Panc1 (cell line): ENCODE data around the gene CFAP77. TPM values are rescaled to one million over a fixed set of nuclear protein-coding genes. Genes with fewer than 3 reads are reported as not detected.
"Not testable (repeated sequence)": the region's sequence is repeated elsewhere in the genome, so short reads cannot be mapped to it uniquely, and the experiment has no call there.

Experiments used
- ATAC-seq: fragments of 200-7000 bp; cut with Tn5 transposase; 2 replicates; pipeline ENCODE4 v1.9.1; 2020; ENCODE audit warnings: mild to moderate bottlenecking, moderate library complexity
- BruUV-seq: library from RNA; stranded (reverse); fragments of 400-500 nt; replicated peaks from 2 replicates; lab custom pipeline; 2021; lab: Mats Ljungman, UMichigan
- CTCF ChIA-PET: fragments of 300-600 bp; sonication (Branson Sonifier 250); formaldehyde crosslinking; loops from one replicate; lab custom pipeline; 2022; ENCODE audit warnings: antibody characterized with exemption; lab: Charles Lee
- POLR2A ChIA-PET: fragments of 300-600 bp; sonication (Branson Sonifier 250); formaldehyde crosslinking; loops from one replicate; lab custom pipeline; 2022; ENCODE audit warnings: antibody characterized with exemption; lab: Charles Lee
- DNase-seq: peaks from one replicate; pipeline ENCODE4 v3.0.0-alpha.2; 2010; ENCODE audit warnings: low read depth, low spot score
- H3K27ac ChIP-seq: 2 replicates; pipeline ENCODE4 v1.5.1; 2011; ENCODE audit warnings: mild to moderate bottlenecking, low read length, inconsistent platforms
- H3K27me3 ChIP-seq: fragments of 200-500 bp; sonication (Bioruptor generic); 2 replicates; pipeline ENCODE4 v1.6.0; 2014; ENCODE audit warnings: low read length, inconsistent platforms; ENCODE audit not compliant: control insufficient read depth, insufficient read depth
- H3K36me3 ChIP-seq: fragments of 200-500 bp; sonication (Bioruptor generic); 2 replicates; pipeline ENCODE4 v1.5.1; 2014; ENCODE audit warnings: inconsistent platforms, mild to moderate bottlenecking, low read length, moderate library complexity; ENCODE audit not compliant: control insufficient read depth, insufficient read depth
- H3K4me1 ChIP-seq: 2 replicates; pipeline ENCODE4 v1.5.1; 2011; ENCODE audit warnings: inconsistent platforms, mild to moderate bottlenecking, low read length, moderate library complexity; ENCODE audit not compliant: control insufficient read depth, insufficient read depth
- H3K4me3 ChIP-seq, 2 experiments: 2 replicates each; pipeline ENCODE4 v1.5.1; 2011 to 2012; ENCODE audit warnings: low read depth in 2 of 2, low read length in 2 of 2, mild to moderate bottlenecking in 2 of 2, inconsistent platforms in 1 of 2, moderate library complexity in 1 of 2
- H3K9me3 ChIP-seq: fragments of 200-500 bp; sonication (Bioruptor generic); 2 replicates; pipeline ENCODE4 v1.5.1; 2014; ENCODE audit warnings: low read depth, mild to moderate bottlenecking, inconsistent platforms, low read length, moderate library complexity; ENCODE audit not compliant: control insufficient read depth, insufficient read depth
- CTCF ChIP-seq: fragments of 450-650 bp; IDR thresholded peaks from 2 replicates; pipeline ENCODE4 v1.5.1; 2017; ENCODE audit warnings: mild to moderate bottlenecking
- POLR2AphosphoS5 ChIP-seq: IDR thresholded peaks from 2 replicates; pipeline ENCODE4 v1.6.1; 2012; ENCODE audit warnings: mild to moderate bottlenecking, low read depth, low read length, moderate library complexity
- SIN3A ChIP-seq: IDR thresholded peaks from 2 replicates; pipeline ENCODE4 v1.6.1; 2012; ENCODE audit warnings: low read depth, mild to moderate bottlenecking, low read length, moderate library complexity, borderline replicate concordance; ENCODE audit not compliant: insufficient read depth
- TCF7L2 ChIP-seq: IDR thresholded peaks from 2 replicates; pipeline ENCODE4 v1.6.1; 2011; ENCODE audit warnings: mild to moderate bottlenecking, low read depth, low read length, inconsistent platforms
- in situ Hi-C: cut with HindIII; loops from 2 replicates; pipeline ENCODE4 v1.10.0; 2016; ENCODE audit warnings: low sequenced_read_pairs, low pct_unique_long_range_greater_than_20kb
- intact Hi-C: fragments of 100-400 bp; cut with micrococcal nuclease; formaldehyde crosslinking; loops from one replicate; pipeline ENCODE4 v1.10.0; 2022; ENCODE audit not compliant: unreplicated experiment
- total RNA-seq: library from RNA; stranded (reverse); gene quantifications from one replicate; pipeline ENCODE4 v1.2.1, GENCODE V29; 2021; ENCODE audit not compliant: unreplicated experiment
- TF ChIP-seq, protein P1 (sequence below), 2 experiments: IDR thresholded peaks; 2 replicates each; pipeline ENCODE4 v1.6.1; 2011 to 2012; ENCODE audit warnings: low read depth in 2 of 2, control low read depth in 1 of 2, low read length in 1 of 2, mild to moderate bottlenecking in 1 of 2, moderate library complexity in 1 of 2; ENCODE audit not compliant: insufficient read depth in 1 of 2

CFAP77 gene
- total RNA-seq, 1 experiment from 2014 or later: not detected

DNA sequence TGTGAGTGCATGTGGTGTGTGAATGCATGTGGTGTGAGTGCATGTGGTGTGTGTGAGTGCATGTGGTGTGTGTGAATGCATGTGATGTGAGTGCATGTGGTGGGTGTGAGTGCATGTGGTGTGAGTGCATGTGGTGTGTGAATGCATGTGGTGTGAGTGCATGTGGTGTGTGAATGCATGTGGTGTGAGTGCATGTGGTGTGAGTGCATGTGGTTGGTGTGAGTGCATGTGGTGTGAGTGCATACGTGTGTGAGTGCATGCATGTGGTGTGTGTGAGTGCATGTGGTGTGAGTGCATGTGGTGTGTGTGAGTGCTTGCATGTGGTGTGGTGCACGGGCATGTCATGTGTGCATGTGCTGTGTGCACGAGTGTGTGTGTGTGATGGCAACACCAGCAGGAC, 31.6 kb upstream of the CFAP77 start:
- CTCF ChIA-PET, H3K36me3 ChIP-seq, ATAC-seq, H3K4me1 ChIP-seq, BruUV-seq, H3K4me3 ChIP-seq, intact Hi-C loops, in situ Hi-C loops, H3K27me3 ChIP-seq, DNase-seq, POLR2A ChIA-PET, H3K27ac ChIP-seq, H3K9me3 ChIP-seq: not testable (repeated sequence)

- no peak for ATAC-seq
- no peaks in the 10 kb centered on the region for H3K4me1 ChIP-seq
- TF ChIP-seq SIN3A (no peak), CTCF (no peak), TCF7L2 (no peak), POLR2AphosphoS5 (no peak)
- TF ChIP-seq, protein P1, sequence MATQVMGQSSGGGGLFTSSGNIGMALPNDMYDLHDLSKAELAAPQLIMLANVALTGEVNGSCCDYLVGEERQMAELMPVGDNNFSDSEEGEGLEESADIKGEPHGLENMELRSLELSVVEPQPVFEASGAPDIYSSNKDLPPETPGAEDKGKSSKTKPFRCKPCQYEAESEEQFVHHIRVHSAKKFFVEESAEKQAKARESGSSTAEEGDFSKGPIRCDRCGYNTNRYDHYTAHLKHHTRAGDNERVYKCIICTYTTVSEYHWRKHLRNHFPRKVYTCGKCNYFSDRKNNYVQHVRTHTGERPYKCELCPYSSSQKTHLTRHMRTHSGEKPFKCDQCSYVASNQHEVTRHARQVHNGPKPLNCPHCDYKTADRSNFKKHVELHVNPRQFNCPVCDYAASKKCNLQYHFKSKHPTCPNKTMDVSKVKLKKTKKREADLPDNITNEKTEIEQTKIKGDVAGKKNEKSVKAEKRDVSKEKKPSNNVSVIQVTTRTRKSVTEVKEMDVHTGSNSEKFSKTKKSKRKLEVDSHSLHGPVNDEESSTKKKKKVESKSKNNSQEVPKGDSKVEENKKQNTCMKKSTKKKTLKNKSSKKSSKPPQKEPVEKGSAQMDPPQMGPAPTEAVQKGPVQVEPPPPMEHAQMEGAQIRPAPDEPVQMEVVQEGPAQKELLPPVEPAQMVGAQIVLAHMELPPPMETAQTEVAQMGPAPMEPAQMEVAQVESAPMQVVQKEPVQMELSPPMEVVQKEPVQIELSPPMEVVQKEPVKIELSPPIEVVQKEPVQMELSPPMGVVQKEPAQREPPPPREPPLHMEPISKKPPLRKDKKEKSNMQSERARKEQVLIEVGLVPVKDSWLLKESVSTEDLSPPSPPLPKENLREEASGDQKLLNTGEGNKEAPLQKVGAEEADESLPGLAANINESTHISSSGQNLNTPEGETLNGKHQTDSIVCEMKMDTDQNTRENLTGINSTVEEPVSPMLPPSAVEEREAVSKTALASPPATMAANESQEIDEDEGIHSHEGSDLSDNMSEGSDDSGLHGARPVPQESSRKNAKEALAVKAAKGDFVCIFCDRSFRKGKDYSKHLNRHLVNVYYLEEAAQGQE (IDR thresholded peaks at IDR 0.05; ENCODE audit: insufficient read depth in 1 of 2, low read depth in 2 of 2, low read length in 1 of 2): no peak
- no peak for DNase-seq
- no TSS peak for BruUV-seq
- H3K9me3 ChIP-seq: no peaks in the 10 kb centered on the region
- POLR2A ChIA-PET: no interaction called here
- in situ Hi-C loops: no loop called here
- intact Hi-C loops: no loop called here
- no peaks in the 10 kb centered on the region for H3K27me3 ChIP-seq
- H3K27ac ChIP-seq: no peak overlapping the region
- H3K36me3 ChIP-seq: no peaks in the 10 kb centered on the region
- CTCF ChIA-PET: no interaction called here
- no peak overlapping the region for H3K4me3 ChIP-seq
Observed at GRCh38 chr9:132381966-132382541, 28.0 kb upstream of the CFAP77 start.

- DNase-seq (no peak), ATAC-seq (no peak)
- intact Hi-C loops (no loop called here), in situ Hi-C loops (no loop called here)
- ChIA-PET POLR2A (no interaction called here), CTCF (no interaction called here)
- H3K4me3 ChIP-seq: no peak overlapping the region
- no peaks in the 10 kb centered on the region for H3K27me3 ChIP-seq
- no peaks in the 10 kb centered on the region for H3K4me1 ChIP-seq
- no TSS peak for BruUV-seq
- H3K9me3 ChIP-seq: no peaks in the 10 kb centered on the region
- TF ChIP-seq, protein P1 (IDR thresholded peaks at IDR 0.05; ENCODE audit: insufficient read depth in 1 of 2, low read depth in 2 of 2, low read length in 1 of 2): no peak
- TF ChIP-seq POLR2AphosphoS5 (no peak), TCF7L2 (no peak), SIN3A (no peak), CTCF (no peak)
- H3K36me3 ChIP-seq: no peaks in the 10 kb centered on the region; the same call in 1 of the 2 replicates
- no peak overlapping the region for H3K27ac ChIP-seq
Observed at GRCh38 chr9:132383462-132383883, 26.5 kb upstream of the CFAP77 start.
